Measurements from ENCODE around the gene RGL2.

DNA sequence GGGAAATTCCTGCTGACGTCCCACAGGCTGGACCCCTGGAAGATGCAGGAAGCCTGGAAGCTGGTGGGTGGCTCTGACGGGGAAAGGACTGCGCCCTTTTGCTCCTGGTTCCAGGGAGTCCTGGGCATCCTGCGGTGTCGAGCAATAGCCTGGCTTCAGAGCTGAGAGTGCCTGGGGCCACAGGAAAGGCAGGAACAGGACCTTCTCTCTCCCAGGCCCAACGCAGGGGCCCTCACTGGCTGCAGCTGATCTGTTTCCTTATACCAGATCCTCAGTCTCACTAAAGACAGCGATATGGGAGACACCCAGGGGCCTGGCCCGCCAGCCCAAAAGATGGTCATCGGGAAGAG lies 20.4 kb downstream of the RGL2 start:
- TF ChIP-seq, protein P1, sequence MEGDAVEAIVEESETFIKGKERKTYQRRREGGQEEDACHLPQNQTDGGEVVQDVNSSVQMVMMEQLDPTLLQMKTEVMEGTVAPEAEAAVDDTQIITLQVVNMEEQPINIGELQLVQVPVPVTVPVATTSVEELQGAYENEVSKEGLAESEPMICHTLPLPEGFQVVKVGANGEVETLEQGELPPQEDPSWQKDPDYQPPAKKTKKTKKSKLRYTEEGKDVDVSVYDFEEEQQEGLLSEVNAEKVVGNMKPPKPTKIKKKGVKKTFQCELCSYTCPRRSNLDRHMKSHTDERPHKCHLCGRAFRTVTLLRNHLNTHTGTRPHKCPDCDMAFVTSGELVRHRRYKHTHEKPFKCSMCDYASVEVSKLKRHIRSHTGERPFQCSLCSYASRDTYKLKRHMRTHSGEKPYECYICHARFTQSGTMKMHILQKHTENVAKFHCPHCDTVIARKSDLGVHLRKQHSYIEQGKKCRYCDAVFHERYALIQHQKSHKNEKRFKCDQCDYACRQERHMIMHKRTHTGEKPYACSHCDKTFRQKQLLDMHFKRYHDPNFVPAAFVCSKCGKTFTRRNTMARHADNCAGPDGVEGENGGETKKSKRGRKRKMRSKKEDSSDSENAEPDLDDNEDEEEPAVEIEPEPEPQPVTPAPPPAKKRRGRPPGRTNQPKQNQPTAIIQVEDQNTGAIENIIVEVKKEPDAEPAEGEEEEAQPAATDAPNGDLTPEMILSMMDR (IDR thresholded peaks at IDR 0.05; ENCODE audit: low read depth, low read length): no peak
- TF ChIP-seq EZH2phosphoT487 (IDR thresholded peaks at IDR 0.05; ENCODE audit: low read depth): no peak
